SH-SY5Y (cell line): ENCODE measurements around the gene MPEG1.

Experiments
- GATA2 ChIP-seq: IDR thresholded peaks from 2 replicates; pipeline ENCODE4 v1.6.1; 2011; ENCODE audit warnings: mild to moderate bottlenecking, low read depth, low read length
- GATA3 ChIP-seq: IDR thresholded peaks from 2 replicates; pipeline ENCODE4 v1.6.1; 2011; ENCODE audit warnings: low read depth, mild to moderate bottlenecking, low read length, moderate library complexity

GRCh38 chr11:59214141-59214893 is 1.6 kb upstream of the MPEG1 start:
- TF ChIP-seq GATA3: no peak
- no peak for TF ChIP-seq GATA2
